MM.1S (cell line): ENCODE measurements around the gene CDYL2.

Source experiments
- DNase-seq: peaks from one replicate; pipeline ENCODE4 v3.0.0-alpha.2; 2015
- H2AFZ ChIP-seq: fragments of 300-600 bp; sonication (generic); 2 replicates; pipeline ENCODE4 v1.6.0; 2016; ENCODE audit warnings: antibody characterized with exemption, low read length
- H3F3A ChIP-seq: fragments of 300-600 bp; sonication (generic); 2 replicates; pipeline ENCODE4 v1.6.1; 2016; ENCODE audit warnings: mild to moderate bottlenecking, antibody characterized with exemption, low read length, moderate library complexity, mixed read lengths; ENCODE audit not compliant: insufficient read depth
- H3K27ac ChIP-seq: fragments of 300-600 bp; sonication (generic); 2 replicates; pipeline ENCODE4 v1.5.1; 2016; ENCODE audit warnings: mild to moderate bottlenecking, low read length
- H3K27me3 ChIP-seq: fragments of 300-600 bp; sonication (generic); replicated peaks from 2 replicates; pipeline ENCODE4 v1.6.0; 2016; ENCODE audit warnings: low read length; ENCODE audit not compliant: insufficient read depth
- H3K36me3 ChIP-seq: fragments of 300-600 bp; sonication (generic); replicated peaks from 2 replicates; pipeline ENCODE4 v1.6.1; 2016; ENCODE audit warnings: mild to moderate bottlenecking, low read length, mixed read lengths; ENCODE audit not compliant: insufficient read depth
- H3K4me1 ChIP-seq: fragments of 300-600 bp; sonication (generic); 2 replicates; pipeline ENCODE4 v1.6.1; 2016; ENCODE audit warnings: low read length, mixed read lengths
- H3K4me2 ChIP-seq: fragments of 300-600 bp; sonication (generic); 2 replicates; pipeline ENCODE4 v1.6.0; 2016; ENCODE audit warnings: low read depth, low read length
- H3K4me3 ChIP-seq: fragments of 300-600 bp; sonication (generic); 2 replicates; pipeline ENCODE4 v1.5.1; 2016; ENCODE audit warnings: low read length, mixed read lengths
- H3K79me2 ChIP-seq: fragments of 300-600 bp; sonication (generic); 2 replicates; pipeline ENCODE4 v1.6.1; 2016; ENCODE audit warnings: mixed run types, low read length, mixed read lengths
- H3K9ac ChIP-seq: fragments of 300-600 bp; sonication (generic); 2 replicates; pipeline ENCODE4 v1.6.1; 2016; ENCODE audit warnings: low read length, mixed read lengths
- H3K9me2 ChIP-seq: fragments of 300-600 bp; sonication (generic); replicated peaks from 2 replicates; pipeline ENCODE4 v1.6.1; 2016; ENCODE audit warnings: mild to moderate bottlenecking, low read length, mixed read lengths; ENCODE audit not compliant: insufficient read depth
- H3K9me3 ChIP-seq: fragments of 300-600 bp; sonication (generic); replicated peaks from 2 replicates; pipeline ENCODE4 v1.6.1; 2016; ENCODE audit warnings: mild to moderate bottlenecking, low read length, mixed read lengths; ENCODE audit not compliant: insufficient read depth
- H4K20me1 ChIP-seq: fragments of 300-600 bp; sonication (generic); 2 replicates; pipeline ENCODE4 v1.6.1; 2016; ENCODE audit warnings: mild to moderate bottlenecking, low read length, moderate library complexity, mixed read lengths; ENCODE audit not compliant: insufficient read depth
- CTCF ChIP-seq: fragments of 300-600 bp; sonication (generic); IDR thresholded peaks from 2 replicates; pipeline ENCODE4 v1.5.1; 2016; ENCODE audit warnings: antibody characterized with exemption, low read length, mixed read lengths
- EZH2 ChIP-seq: fragments of 300-600 bp; sonication (generic); optimal IDR thresholded peaks from 2 replicates; pipeline ENCODE3; 2017; ENCODE audit warnings: low read depth, mild to moderate bottlenecking, antibody characterized with exemption, low read length, mixed read lengths
- EZH2phosphoT487 ChIP-seq: fragments of 300-600 bp; sonication (generic); IDR thresholded peaks from 2 replicates; pipeline ENCODE4 v1.6.1; 2018; ENCODE audit warnings: antibody characterized with exemption, low read length

The CDYL2 gene

GRCh38 chr16:80684906-80685305 lies 119.5 kb downstream of the CDYL2 start:
- Histone ChIP-seq H3K9me2 (no peaks in the 10 kb centered on the region), H3F3A (no peaks in the 10 kb centered on the region), H3K9me3 (no peaks in the 10 kb centered on the region), H4K20me1 (no peaks in the 10 kb centered on the region), H3K27ac (no peak overlapping the region), H2AFZ (no peak overlapping the region), H3K36me3 (no peaks in the 10 kb centered on the region), H3K4me3 (no peak overlapping the region), H3K4me1 (no peaks in the 10 kb centered on the region), H3K9ac (no peak overlapping the region), H3K79me2 (no peaks in the 10 kb centered on the region), H3K27me3 (no peaks in the 10 kb centered on the region), H3K4me2 (no peak overlapping the region)
- TF ChIP-seq EZH2phosphoT487, result no peak
- TF ChIP-seq CTCF, result no peak
- TF ChIP-seq EZH2, result no peak
- no peak for DNase-seq

- Histone ChIP-seq H3K9ac (no peak overlapping the region), H3K4me1 (no peaks in the 10 kb centered on the region), H4K20me1 (no peaks in the 10 kb centered on the region), H2AFZ (no peak overlapping the region), H3K4me2 (no peak overlapping the region), H3K9me3 (no peaks in the 10 kb centered on the region), H3K79me2 (no peaks in the 10 kb centered on the region), H3F3A (no peaks in the 10 kb centered on the region), H3K27ac (no peak overlapping the region), H3K4me3 (no peak overlapping the region), H3K27me3 (no peaks in the 10 kb centered on the region), H3K9me2 (no peaks in the 10 kb centered on the region), H3K36me3 (no peaks in the 10 kb centered on the region)
- no peak for DNase-seq
- TF ChIP-seq CTCF (no peak), EZH2phosphoT487 (no peak), EZH2 (no peak)
These were observed 120.1 kb downstream of the CDYL2 start for GRCh38 chr16:80684136-80684765.

GRCh38 chr16:80683646-80684045 lies 120.8 kb downstream of the CDYL2 start:
- no peaks in the 10 kb centered on the region for H3F3A ChIP-seq
- TF ChIP-seq EZH2phosphoT487 (no peak), EZH2 (no peak), CTCF (no peak)
- no peaks in the 10 kb centered on the region for H4K20me1 ChIP-seq
- no peak overlapping the region for H3K4me2 ChIP-seq
- no peak overlapping the region for H3K27ac ChIP-seq
- no peak overlapping the region for H3K4me3 ChIP-seq
- no peaks in the 10 kb centered on the region for H3K79me2 ChIP-seq
- no peaks in the 10 kb centered on the region for H3K4me1 ChIP-seq
- DNase-seq, result no peak
- H3K9me2 ChIP-seq, result no peaks in the 10 kb centered on the region
- H3K9me3 ChIP-seq, result no peaks in the 10 kb centered on the region
- H3K36me3 ChIP-seq, result no peaks in the 10 kb centered on the region
- H2AFZ ChIP-seq, result no peak overlapping the region
- H3K9ac ChIP-seq, result no peak overlapping the region
- no peaks in the 10 kb centered on the region for H3K27me3 ChIP-seq
